ENCODE measurements around the gene LSM7.

LSM7 gene

GRCh38 chr19:2328401-2329148, at the start of gene LSM7, which contains the start of gene SPPL2B:
LSM7 (minus strand) TSS chr19:2328586; CDS start chr19:2328566, 20 bp downstream.
SPPL2B (plus strand) TSS chr19:2328684; CDS start chr19:2328710, 26 bp downstream.
- DNase-seq: no peak

GRCh38 chr19:2376784-2377519, 48.6 kb upstream of the LSM7 start:
- no peak for DNase-seq

- DNase-seq: no peak
Observed at GRCh38 chr19:2375353-2376121, 47.2 kb upstream of the LSM7 start.

GRCh38 chr19:2374808-2375207, 46.4 kb upstream of the LSM7 start:
- no peak for DNase-seq

GRCh38 chr19:2372076-2372612, 43.8 kb upstream of the LSM7 start:
- no peak for DNase-seq

GRCh38 chr19:2371656-2372055, 43.3 kb upstream of the LSM7 start:
- DNase-seq: no peak

- DNase-seq: no peak
Observed at GRCh38 chr19:2365201-2365970, 37.0 kb upstream of the LSM7 start.

GRCh38 chr19:2363419-2363818, 35.0 kb upstream of the LSM7 start:
- DNase-seq: no peak

GRCh38 chr19:2362970-2363300, 34.5 kb upstream of the LSM7 start:
- DNase-seq: no peak

GRCh38 chr19:2362046-2362969, 33.9 kb upstream of the LSM7 start:
- no peak for DNase-seq

- DNase-seq: no peak
Observed at GRCh38 chr19:2361246-2362045, 33.1 kb upstream of the LSM7 start.

GRCh38 chr19:2360833-2361232, 32.4 kb upstream of the LSM7 start:
- no peak for DNase-seq

- no peak for DNase-seq
Observed at GRCh38 chr19:2359992-2360685, 31.8 kb upstream of the LSM7 start, which contains the start of gene TMPRSS9. TMPRSS9 (plus strand) TSS chr19:2360265; CDS start chr19:2389786, 29,521 bp downstream.

GRCh38 chr19:2358548-2359173, 30.3 kb upstream of the LSM7 start:
- no peak for DNase-seq

GRCh38 chr19:2357279-2358206, 29.2 kb upstream of the LSM7 start:
- DNase-seq: no peak

- DNase-seq: no peak
Observed at GRCh38 chr19:2356036-2356646, 27.8 kb upstream of the LSM7 start.

GRCh38 chr19:2355168-2356035, 27.0 kb upstream of the LSM7 start:
- no peak for DNase-seq
